Common myeloid progenitor, CD34-positive (primary cell): ENCODE data around the gene SEMA4D.

Source experiments
- CTCF ChIA-PET: fragments of 350-600 bp; sonication (Branson Sonifier 250); formaldehyde crosslinking; loops from one replicate; lab custom pipeline; 2021; ENCODE audit warnings: antibody characterized with exemption; lab: Charles Lee
- POLR2A ChIA-PET: fragments of 350-600 bp; sonication (Branson Sonifier 250); formaldehyde crosslinking; loops from one replicate; lab custom pipeline; 2021; ENCODE audit warnings: antibody characterized with exemption; lab: Charles Lee
- DNase-seq, 3 donors: peaks; one replicate each; pipeline versions ENCODE4 v3.0.0 to v3.0.0-alpha.2; 2013
- H3K27ac ChIP-seq, 2 experiments: 1 replicate in 1 of 2; 2 replicates in 1 of 2; pipeline ENCODE4 v1.7.0; 2013; ENCODE audit warnings: inconsistent platforms in 2 of 2, low read length in 2 of 2, mild to moderate bottlenecking in 2 of 2, low read depth in 1 of 2, moderate library complexity in 1 of 2; ENCODE audit not compliant: severe bottlenecking in 2 of 2, insufficient read depth in 1 of 2, poor library complexity in 1 of 2
- H3K27me3 ChIP-seq, 5 experiments: replicated peaks in 2 of 5; 1 replicate in 3 of 5; 2 replicates in 2 of 5; pipeline versions ENCODE4 v1.6.1 to v1.7.0; 2013; ENCODE audit warnings: low read length in 4 of 5, mild to moderate bottlenecking in 2 of 5, moderate library complexity in 2 of 5, inconsistent platforms in 1 of 5; ENCODE audit not compliant: insufficient read depth in 5 of 5, control insufficient read depth in 4 of 5
- H3K36me3 ChIP-seq, 4 experiments: 1 replicate in 2 of 4; 2 replicates in 2 of 4; pipeline versions ENCODE4 v1.6.1 to v1.7.0; 2013; ENCODE audit warnings: low read length in 3 of 4, control low read depth in 1 of 4, mild to moderate bottlenecking in 1 of 4; ENCODE audit not compliant: control insufficient read depth in 4 of 4, insufficient read depth in 4 of 4
- H3K4me1 ChIP-seq, 4 experiments: 1 replicate in 3 of 4; 2 replicates in 1 of 4; pipeline versions ENCODE4 v1.6.1 to v1.7.1; 2013; ENCODE audit warnings: low read length in 3 of 4, mild to moderate bottlenecking in 3 of 4, control low read depth in 1 of 4, inconsistent platforms in 1 of 4, moderate library complexity in 1 of 4; ENCODE audit not compliant: control insufficient read depth in 4 of 4, insufficient read depth in 4 of 4; ENCODE audit errors: control extremely low read depth in 1 of 4
- H3K4me3 ChIP-seq, 7 experiments: 1 replicate in 4 of 7; 2 replicates in 3 of 7; pipeline versions ENCODE4 v1.5.1 to v1.7.0; 2013; ENCODE audit warnings: mild to moderate bottlenecking in 7 of 7, low read length in 6 of 7, moderate library complexity in 6 of 7, inconsistent platforms in 2 of 7, low read depth in 2 of 7, control low read depth in 1 of 7; ENCODE audit not compliant: insufficient read depth in 4 of 7, control insufficient read depth in 1 of 7; ENCODE audit errors: extremely low read depth in 1 of 7
- H3K9me3 ChIP-seq, 5 experiments: 1 replicate in 4 of 5; 2 replicates in 1 of 5; pipeline versions ENCODE4 v1.6.1 to v1.7.1; 2013; ENCODE audit warnings: low read length in 4 of 5, mild to moderate bottlenecking in 2 of 5, inconsistent platforms in 1 of 5, low read depth in 1 of 5, moderate library complexity in 1 of 5; ENCODE audit not compliant: control insufficient read depth in 4 of 5, insufficient read depth in 2 of 5; ENCODE audit errors: control extremely low read depth in 1 of 5
- WGBS: methylation state at CpG from one replicate; pipeline ENCODE4 v1.1.5; 2013; ENCODE audit not compliant: insufficient coverage; 5-methylcytosine and 5-hydroxymethylcytosine counted together

The SEMA4D gene

DNA sequence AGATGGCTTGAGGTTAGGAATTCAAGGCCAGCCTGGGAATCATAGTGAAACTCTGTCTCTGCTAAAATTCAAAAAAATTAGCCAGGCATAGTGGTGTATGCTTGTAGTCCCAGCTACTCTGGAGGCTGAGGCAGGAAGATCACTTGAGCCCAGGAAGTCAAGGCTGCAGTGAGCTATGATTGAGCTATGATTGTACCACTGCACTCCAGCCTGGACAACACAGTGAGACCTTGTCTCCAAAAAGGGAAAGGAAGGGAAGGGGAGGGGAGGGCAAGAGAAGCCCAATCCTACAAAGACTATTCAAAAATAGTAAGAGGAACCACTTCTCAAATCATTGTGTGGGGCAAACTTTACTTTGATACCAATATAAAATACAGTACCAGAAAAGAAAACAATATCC is 11.2 kb downstream of the SEMA4D start:
- Histone ChIP-seq H3K9me3 (peaks cover 0 to 7% (median 2%) of the 10 kb centered on the region in 5 experiments), H3K36me3 (peaks cover 0 to 7% (median 0%) of the 10 kb centered on the region in 4 experiments), H3K4me3 (no peak overlapping the region), H3K4me1 (peaks cover 16 to 58% (median 48%) of the 10 kb centered on the region in 4 experiments), H3K27ac (no peak overlapping the region), H3K27me3 (no peaks in the 10 kb centered on the region)
- DNase-seq = no peak
- POLR2A ChIA-PET = no interaction called here
- CTCF ChIA-PET = interaction anchor here (1.1 kb wide), 1 partner anchor 41 kb away, joined by 3 read pairs; no protein-coding TSS in a partner anchor

GRCh38 chr9:89484475-89485404 is 13.2 kb downstream of the SEMA4D start:
- CTCF ChIA-PET = interaction anchor here (0.7 to 0.8 kb wide), 2 partner anchors 23 to 55 kb away, joined by 3 read pairs; no protein-coding TSS in a partner anchor
- Histone ChIP-seq H3K36me3 (peaks cover 0 to 8% (median 0%) of the 10 kb centered on the region in 4 experiments), H3K27ac (no peak overlapping the region), H3K4me3 (peak overlapping the region in 5 of 7 experiments; percentile 33 to 72 (median 68)), H3K4me1 (peaks cover 9 to 56% (median 47%) of the 10 kb centered on the region in 4 experiments), H3K27me3 (no peaks in the 10 kb centered on the region), H3K9me3 (peaks cover 0 to 7% (median 2%) of the 10 kb centered on the region in 5 experiments)
- DNase-seq = peak in 1 of 3 donors; percentile 35
- POLR2A ChIA-PET = no interaction called here
- WGBS = 91% methylated on average over 6 of the region's 6 CpGs

DNA sequence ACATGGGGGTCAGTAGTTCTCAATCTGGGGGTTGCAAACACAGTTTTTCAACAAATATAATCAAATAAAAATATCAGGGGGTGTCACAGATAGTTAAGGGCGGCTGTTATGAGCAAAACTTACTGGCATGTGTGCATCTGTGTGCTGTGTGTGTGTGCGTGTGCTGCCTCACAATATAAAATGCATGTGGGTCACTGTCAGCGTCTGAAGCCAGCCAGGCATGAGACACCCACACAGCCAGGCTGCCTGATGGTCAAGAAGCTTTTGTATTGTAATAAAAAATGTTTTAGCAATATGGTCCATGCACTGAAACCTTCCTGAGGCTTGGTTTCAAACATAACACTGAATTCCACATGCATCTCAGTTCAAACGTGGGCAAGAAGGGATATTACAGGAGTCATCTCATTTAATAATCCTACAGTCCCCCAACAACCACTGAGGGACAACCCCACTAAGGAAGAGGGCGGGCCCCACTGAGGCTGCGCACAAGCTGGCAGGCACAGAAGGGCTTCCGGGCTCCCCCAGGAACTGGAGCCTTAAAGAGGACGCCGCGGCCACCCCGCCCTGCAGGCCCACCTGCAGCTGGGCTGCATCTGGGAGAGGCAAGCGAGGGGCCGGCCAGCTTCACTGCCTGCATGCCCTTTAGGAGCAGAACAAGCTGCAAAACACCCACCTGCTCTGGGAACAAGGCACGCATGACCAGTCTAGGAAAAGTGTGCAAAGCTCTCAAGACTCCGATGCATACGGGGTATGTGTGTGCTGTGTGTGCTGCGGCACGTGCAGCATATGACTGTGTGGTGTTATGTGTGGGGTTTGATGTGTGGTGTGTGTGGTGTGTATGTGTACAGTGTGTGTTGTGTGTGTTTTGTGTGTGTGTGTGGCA is 14.1 kb downstream of the SEMA4D start:
- WGBS = 24% methylated on average over 14 of the region's 18 CpGs
- Histone ChIP-seq H3K9me3 (peaks cover 0 to 7% (median 2%) of the 10 kb centered on the region in 5 experiments), H3K27me3 (no peaks in the 10 kb centered on the region), H3K27ac (no peak overlapping the region), H3K36me3 (peaks cover 0 to 13% (median 0%) of the 10 kb centered on the region in 4 experiments), H3K4me3 (peak overlapping the region in 5 of 7 experiments; percentile 33 to 72 (median 68)), H3K4me1 (peaks cover 5 to 56% (median 51%) of the 10 kb centered on the region in 4 experiments)
- POLR2A ChIA-PET = no interaction called here
- CTCF ChIA-PET = interaction anchor here (1.8 kb wide), 1 partner anchor 72 kb away, joined by 3 read pairs; no protein-coding TSS in a partner anchor
- peak in 2 of 3 donors; percentile 57 to 69 for DNase-seq

GRCh38 chr9:89482901-89483361 is 15.0 kb downstream of the SEMA4D start:
- CTCF ChIA-PET = interaction anchor here (1.8 kb wide), 1 partner anchor 73 kb away, joined by 3 read pairs; no protein-coding TSS in a partner anchor
- peaks cover 11 to 65% (median 60%) of the 10 kb centered on the region in 4 experiments for H3K4me1 ChIP-seq
- DNase-seq = no peak
- peaks cover 0 to 7% (median 2%) of the 10 kb centered on the region in 5 experiments for H3K9me3 ChIP-seq
- H3K27me3 ChIP-seq = no peaks in the 10 kb centered on the region
- H3K27ac ChIP-seq = no peak overlapping the region
- H3K36me3 ChIP-seq = peaks cover 0 to 15% (median 0%) of the 10 kb centered on the region in 4 experiments
- POLR2A ChIA-PET = no interaction called here
- no peak overlapping the region for H3K4me3 ChIP-seq
- WGBS = 85% methylated on average over 8 of the region's 9 CpGs

GRCh38 chr9:89482056-89482851 is 15.7 kb downstream of the SEMA4D start:
- no peak overlapping the region for H3K4me3 ChIP-seq
- H3K27ac ChIP-seq = no peak overlapping the region
- peaks cover 16 to 71% (median 67%) of the 10 kb centered on the region in 4 experiments for H3K4me1 ChIP-seq
- 72% methylated on average over 14 of the region's 15 CpGs for WGBS
- peaks cover 0 to 15% (median 0%) of the 10 kb centered on the region in 4 experiments for H3K36me3 ChIP-seq
- DNase-seq = no peak
- H3K27me3 ChIP-seq = no peaks in the 10 kb centered on the region
- peaks cover 0 to 7% (median 2%) of the 10 kb centered on the region in 5 experiments for H3K9me3 ChIP-seq
- ChIA-PET CTCF (interaction anchor here (1.3 to 2.4 kb wide), 4 partner anchors 51 to 74 kb away, joined by 3 to 7 read pairs (median 3); no protein-coding TSS in a partner anchor), POLR2A (no interaction called here)

GRCh38 chr9:89481538-89481915 is 16.4 kb downstream of the SEMA4D start:
- no peak for DNase-seq
- H3K27me3 ChIP-seq = no peaks in the 10 kb centered on the region
- CTCF ChIA-PET = interaction anchor here (1.0 to 2.4 kb wide), 4 partner anchors 46 to 67 kb away, joined by 3 to 7 read pairs (median 3); no protein-coding TSS in a partner anchor
- peaks cover 0 to 15% (median 0%) of the 10 kb centered on the region in 4 experiments for H3K36me3 ChIP-seq
- POLR2A ChIA-PET = no interaction called here
- H3K4me3 ChIP-seq = peak overlapping the region in 2 of 7 experiments; percentile 7 to 8
- 84% methylated on average over 10 of the region's 11 CpGs for WGBS
- H3K27ac ChIP-seq = peak overlapping the region in 1 of 2 experiments; percentile 56
- H3K9me3 ChIP-seq = peaks cover 0 to 4% (median 2%) of the 10 kb centered on the region in 5 experiments
- peaks cover 23 to 74% (median 73%) of the 10 kb centered on the region in 4 experiments for H3K4me1 ChIP-seq
